Activated T-helper 17 cell treated with anti-CD3 and anti-CD28 coated beads, Interleukin-2, amount 50 U/mL, for 72 hours (primary cell): ENCODE data around the gene PTPRC. TPM values are rescaled to one million over a fixed set of nuclear protein-coding genes. Genes with fewer than 3 reads are reported as not detected.

Experiments
- ATAC-seq: fragments of 150-1000 bp; cut with Tn5 transposase; replicated peaks from 2 replicates; pipeline ENCODE4 v1.10.0; 2021; ENCODE audit warnings: mild to moderate bottlenecking, moderate library complexity
- H3K27ac Mint-ChIP-seq: one replicate; pipeline ENCODE4 v1.8.0; 2022; ENCODE audit warnings: mixed read lengths
- H3K27me3 Mint-ChIP-seq: one replicate; pipeline ENCODE4 v1.8.0; 2022; ENCODE audit warnings: mixed read lengths
- H3K36me3 Mint-ChIP-seq: one replicate; pipeline ENCODE4 v1.8.0; 2022; ENCODE audit warnings: low read depth, mild to moderate bottlenecking, mixed read lengths
- H3K4me1 Mint-ChIP-seq: one replicate; pipeline ENCODE4 v1.8.0; 2022; ENCODE audit warnings: mixed read lengths
- H3K4me3 Mint-ChIP-seq: one replicate; pipeline ENCODE4 v1.8.0; 2022; ENCODE audit warnings: mild to moderate bottlenecking, mixed read lengths
- H3K9me3 Mint-ChIP-seq: one replicate; pipeline ENCODE4 v1.8.0; 2022; ENCODE audit warnings: mixed read lengths
- total RNA-seq, 2 donors: library from RNA; stranded (reverse); gene quantifications; one replicate each; pipeline ENCODE4 v1.2.3, GENCODE V29; 2022

PTPRC gene
- total RNA-seq, 2 donors from 2014 or later = 366 to 421 TPM

DNA sequence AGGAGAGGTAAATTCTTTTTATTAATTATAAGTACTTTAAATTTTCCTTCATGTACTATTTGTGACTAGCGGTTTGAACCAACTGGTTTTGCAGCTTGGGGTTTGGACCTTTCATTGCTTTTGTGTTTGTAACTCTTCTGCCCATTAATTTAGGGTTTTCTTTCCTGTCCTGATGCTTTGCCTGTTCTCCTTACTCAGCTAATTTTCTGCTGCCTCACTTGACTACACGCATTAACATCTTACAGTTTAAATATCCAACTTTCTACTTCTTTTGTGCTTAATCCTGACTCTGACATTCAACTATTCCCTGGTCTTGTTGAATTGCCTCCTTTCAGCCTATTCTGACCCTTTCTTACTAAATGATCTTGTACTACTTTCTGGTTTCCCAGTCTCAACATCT is 135.6 kb downstream of the PTPRC start:
- Mint-ChIP-seq H3K36me3 (no peaks in the 10 kb centered on the region), H3K4me3 (no peak overlapping the region), H3K4me1 (peaks cover 7% of the 10 kb centered on the region), H3K27me3 (peaks cover 4% of the 10 kb centered on the region), H3K27ac (no peak overlapping the region), H3K9me3 (no peaks in the 10 kb centered on the region)
- no peak for ATAC-seq

- Mint-ChIP-seq H3K27me3 (peaks cover 4% of the 10 kb centered on the region), H3K9me3 (no peaks in the 10 kb centered on the region), H3K27ac (no peak overlapping the region), H3K4me1 (peaks cover 7% of the 10 kb centered on the region), H3K4me3 (no peak overlapping the region), H3K36me3 (no peaks in the 10 kb centered on the region)
- ATAC-seq = no peak
Measured at GRCh38 chr1:198775606-198776005, 136.8 kb downstream of the PTPRC start.

DNA sequence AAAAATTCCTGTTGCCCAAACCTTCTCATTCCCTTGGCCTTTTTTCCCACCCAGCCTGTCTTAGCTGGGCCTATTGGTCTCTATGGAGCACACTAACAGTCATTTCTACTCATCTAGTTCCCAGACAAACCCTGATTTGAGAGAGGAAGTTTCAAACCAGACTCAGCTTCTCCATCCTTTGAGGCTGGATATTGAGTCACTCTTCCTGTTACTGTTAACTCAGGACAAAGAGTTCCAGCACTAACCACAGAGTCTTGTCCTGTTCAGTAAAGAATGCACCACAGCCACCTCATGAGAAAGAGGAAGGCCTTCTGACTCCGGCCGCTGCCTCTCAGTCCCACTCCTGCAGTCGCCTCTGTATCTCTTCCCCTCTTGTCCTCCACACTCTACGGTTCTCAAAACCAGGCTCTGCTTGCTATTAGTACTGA is 137.8 kb downstream of the PTPRC start:
- Mint-ChIP-seq H3K9me3 (no peaks in the 10 kb centered on the region), H3K4me1 (peaks cover 7% of the 10 kb centered on the region), H3K4me3 (no peak overlapping the region), H3K27ac (peak overlapping the region; percentile 47), H3K27me3 (peaks cover 4% of the 10 kb centered on the region), H3K36me3 (no peaks in the 10 kb centered on the region)
- peak; percentile 89 for ATAC-seq

DNA sequence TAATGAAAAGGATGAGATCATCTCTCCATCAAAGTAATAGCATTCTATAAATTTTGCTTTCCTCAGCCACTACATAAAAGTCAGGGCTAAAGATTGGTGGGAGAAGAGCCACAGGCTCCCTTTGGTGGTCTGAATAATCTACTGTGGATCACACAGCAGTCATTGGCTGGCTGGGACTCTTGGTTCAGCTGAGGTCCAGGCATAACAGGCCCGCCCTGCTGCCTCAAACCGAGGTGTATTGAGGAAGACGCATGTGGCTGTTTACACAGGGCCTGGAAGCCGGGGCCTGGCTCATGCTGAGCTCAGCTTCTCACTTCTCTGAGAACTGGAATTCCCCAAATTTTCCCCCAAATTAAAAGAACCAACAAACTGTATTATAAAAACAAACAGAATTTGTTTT is 139.2 kb downstream of the PTPRC start:
- Mint-ChIP-seq H3K27me3 (peaks cover 4% of the 10 kb centered on the region), H3K9me3 (no peaks in the 10 kb centered on the region)
- no peak for ATAC-seq

DNA sequence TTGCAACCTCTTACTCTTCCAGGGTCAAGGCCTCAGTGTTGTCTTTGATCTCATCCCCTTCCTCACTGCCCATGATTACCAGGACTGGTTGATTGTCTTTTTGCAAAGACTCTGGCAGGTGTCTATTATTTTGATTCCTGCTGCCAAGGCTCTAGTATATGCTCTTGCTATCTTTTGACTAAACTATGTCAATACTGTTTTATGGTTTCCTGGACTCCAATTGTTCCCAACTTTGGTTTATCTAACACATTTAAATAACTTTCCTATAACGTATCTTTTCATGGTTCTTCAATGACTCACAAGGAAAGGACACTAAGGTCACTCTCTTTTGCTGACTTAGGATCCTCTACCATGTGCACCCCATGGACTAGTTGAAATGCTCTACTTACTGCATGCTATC is 141.5 kb downstream of the PTPRC start:
- Mint-ChIP-seq H3K36me3 (no peaks in the 10 kb centered on the region), H3K27me3 (no peaks in the 10 kb centered on the region), H3K27ac (no peak overlapping the region), H3K9me3 (no peaks in the 10 kb centered on the region), H3K4me3 (no peak overlapping the region), H3K4me1 (peaks cover 7% of the 10 kb centered on the region)
- ATAC-seq = no peak

More for the DNA sequence above, 139.2 kb downstream of the PTPRC start:
- Mint-ChIP-seq H3K4me1 (peaks cover 7% of the 10 kb centered on the region), H3K36me3 (no peaks in the 10 kb centered on the region), H3K4me3 (no peak overlapping the region), H3K27ac (no peak overlapping the region)

DNA sequence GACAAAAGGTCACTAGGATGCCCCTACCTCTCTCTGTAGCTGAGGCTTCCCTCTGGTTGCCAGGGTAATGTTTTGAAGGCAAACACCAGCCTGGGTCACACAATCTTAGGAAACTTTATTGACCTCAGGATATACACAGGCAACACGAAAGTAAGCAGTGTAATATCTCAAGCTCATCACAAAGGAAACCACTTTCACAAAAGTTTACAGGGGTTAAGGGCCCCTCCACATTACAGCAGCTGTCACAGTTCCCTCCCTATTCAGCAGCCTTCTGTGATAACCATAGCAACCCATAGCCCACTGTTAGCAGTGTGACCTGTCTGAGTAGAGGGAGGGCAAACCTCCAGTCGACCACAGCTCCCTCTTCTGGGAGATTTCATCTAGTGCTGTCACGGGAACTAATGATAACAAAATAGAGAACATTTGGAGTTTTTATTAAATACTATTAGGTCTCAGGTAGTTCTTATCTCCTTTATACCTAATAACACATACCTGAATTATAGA is 149.8 kb downstream of the PTPRC start:
- Mint-ChIP-seq H3K4me3 (no peak overlapping the region), H3K36me3 (no peaks in the 10 kb centered on the region), H3K9me3 (no peaks in the 10 kb centered on the region), H3K27me3 (no peaks in the 10 kb centered on the region), H3K4me1 (no peaks in the 10 kb centered on the region), H3K27ac (no peak overlapping the region)
- peak; percentile 43 for ATAC-seq

GRCh38 chr1:198793714-198794113 is 154.9 kb downstream of the PTPRC start:
- Mint-ChIP-seq H3K27me3 (no peaks in the 10 kb centered on the region), H3K4me3 (no peak overlapping the region), H3K27ac (no peak overlapping the region), H3K4me1 (no peaks in the 10 kb centered on the region), H3K36me3 (no peaks in the 10 kb centered on the region), H3K9me3 (peaks cover 15% of the 10 kb centered on the region)
- ATAC-seq = no peak

DNA sequence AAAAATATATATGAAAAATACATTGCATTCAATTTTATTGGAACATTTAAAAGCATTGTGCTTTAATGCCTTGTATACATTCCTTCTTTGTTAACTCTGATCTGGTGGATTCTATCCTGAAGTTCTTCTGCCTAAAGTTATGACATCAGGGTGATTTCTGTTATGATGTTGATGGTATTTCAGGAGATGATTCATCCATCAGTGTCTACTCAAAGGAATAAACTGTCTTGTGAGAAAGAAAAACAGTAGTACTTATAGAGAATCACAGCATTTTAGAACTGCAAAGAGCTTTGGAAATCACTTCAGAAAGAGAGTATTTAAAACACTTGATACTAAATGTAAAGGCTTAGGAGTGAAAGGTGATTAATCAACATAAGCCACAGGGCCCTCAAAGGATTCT is 155.7 kb downstream of the PTPRC start:
- no peaks in the 10 kb centered on the region for H3K36me3 Mint-ChIP-seq
- no peak overlapping the region for H3K27ac Mint-ChIP-seq
- peak; percentile 52 for ATAC-seq
- no peaks in the 10 kb centered on the region for H3K27me3 Mint-ChIP-seq
- no peak overlapping the region for H3K4me3 Mint-ChIP-seq
- peaks cover 15% of the 10 kb centered on the region for H3K9me3 Mint-ChIP-seq
- no peaks in the 10 kb centered on the region for H3K4me1 Mint-ChIP-seq

DNA sequence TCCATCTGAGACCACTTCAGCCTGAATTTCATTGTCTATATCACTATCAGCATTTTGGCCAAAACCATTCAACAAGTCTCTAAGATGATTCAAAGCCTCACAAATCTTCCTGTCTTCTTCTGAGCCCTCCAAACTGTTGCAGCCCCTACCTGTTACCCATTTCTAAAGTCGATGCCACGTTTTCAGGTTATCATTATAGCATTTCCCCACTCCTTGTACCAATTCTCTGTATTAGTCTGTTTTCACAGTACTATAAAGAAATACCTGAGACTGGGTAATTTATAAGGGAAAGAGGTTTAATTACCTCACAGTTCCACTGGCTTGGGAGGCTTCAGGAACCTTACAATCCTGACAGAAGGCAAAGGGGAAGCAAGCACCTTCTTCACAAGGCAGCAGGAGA is 158.8 kb downstream of the PTPRC start:
- Mint-ChIP-seq H3K9me3 (peaks cover 15% of the 10 kb centered on the region), H3K36me3 (no peaks in the 10 kb centered on the region), H3K4me3 (no peak overlapping the region), H3K4me1 (no peaks in the 10 kb centered on the region), H3K27ac (no peak overlapping the region), H3K27me3 (no peaks in the 10 kb centered on the region)
- no peak for ATAC-seq

GRCh38 chr1:198798923-198799386 is 160.1 kb downstream of the PTPRC start:
- H3K27me3 Mint-ChIP-seq = no peaks in the 10 kb centered on the region
- H3K27ac Mint-ChIP-seq = no peak overlapping the region
- peaks cover 15% of the 10 kb centered on the region for H3K9me3 Mint-ChIP-seq
- no peaks in the 10 kb centered on the region for H3K36me3 Mint-ChIP-seq
- no peaks in the 10 kb centered on the region for H3K4me1 Mint-ChIP-seq
- H3K4me3 Mint-ChIP-seq = no peak overlapping the region
- ATAC-seq = no peak

GRCh38 chr1:198805498-198806151 is 166.8 kb downstream of the PTPRC start:
- H3K27me3 Mint-ChIP-seq = peaks cover 2% of the 10 kb centered on the region
- ATAC-seq = no peak
- no peak overlapping the region for H3K4me3 Mint-ChIP-seq
- H3K36me3 Mint-ChIP-seq = no peaks in the 10 kb centered on the region
- peaks cover under 1% of the 10 kb centered on the region for H3K9me3 Mint-ChIP-seq
- H3K4me1 Mint-ChIP-seq = no peaks in the 10 kb centered on the region
- H3K27ac Mint-ChIP-seq = no peak overlapping the region

DNA sequence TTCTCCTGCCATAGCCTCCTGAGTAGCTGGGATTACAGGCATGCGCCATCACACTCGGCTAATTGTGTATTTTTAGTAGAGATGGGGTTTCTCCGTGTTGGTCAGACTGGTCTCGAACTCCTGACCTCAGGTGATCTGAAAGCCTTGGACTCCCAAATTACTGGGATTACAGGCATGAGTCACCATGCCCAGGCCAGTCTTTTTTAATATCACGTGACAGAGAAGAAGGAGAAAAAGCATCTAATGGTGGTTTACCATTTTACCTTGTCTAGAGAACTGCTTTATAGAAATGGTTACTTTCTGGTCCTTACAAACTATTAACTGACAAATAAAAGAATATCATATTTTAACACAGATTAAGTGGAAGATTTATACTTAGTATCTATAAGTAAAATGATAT is 168.0 kb downstream of the PTPRC start:
- no peak overlapping the region for H3K4me3 Mint-ChIP-seq
- no peaks in the 10 kb centered on the region for H3K36me3 Mint-ChIP-seq
- no peaks in the 10 kb centered on the region for H3K4me1 Mint-ChIP-seq
- peaks cover 4% of the 10 kb centered on the region for H3K27me3 Mint-ChIP-seq
- peaks cover 5% of the 10 kb centered on the region for H3K9me3 Mint-ChIP-seq
- no peak for ATAC-seq
- no peak overlapping the region for H3K27ac Mint-ChIP-seq

Other genes with a start within 250 kb of the PTPRC start
- gene ATP6V1G3, start 98.4 kb upstream of the PTPRC start, total RNA-seq = not detected